Natural killer cell (primary cell): ENCODE results near the gene RSBN1L. TPM values are rescaled to one million over a fixed set of nuclear protein-coding genes. Genes with fewer than 3 reads are reported as not detected.

Experiments used
- ATAC-seq, 3 donors: fragments of 150-1000 bp in 2 of 3; fragments of 200-7000 bp in 1 of 3; cut with Tn5 transposase; 1 replicate in 1 of 3; 2 replicates in 2 of 3; pipeline ENCODE4 v1.10.0; 2021; ENCODE audit warnings: mild to moderate bottlenecking in 2 of 3, moderate library complexity in 2 of 3
- DNase-seq, 2 donors: peaks; one replicate each; pipeline versions ENCODE4 v3.0.0 to v3.0.0-alpha.2; 2013 to 2021; ENCODE audit warnings: mixed read lengths in 1 of 2
- H3K27ac ChIP-seq: one replicate; pipeline ENCODE4 v1.5.1; 2013; ENCODE audit warnings: mild to moderate bottlenecking, low read length
- H3K27me3 ChIP-seq: one replicate; pipeline ENCODE4 v1.6.1; 2013; ENCODE audit warnings: low read length; ENCODE audit not compliant: control insufficient read depth, insufficient read depth
- H3K36me3 ChIP-seq: one replicate; pipeline ENCODE4 v1.6.1; 2013; ENCODE audit warnings: low read length; ENCODE audit not compliant: control insufficient read depth, insufficient read depth
- H3K4me1 ChIP-seq: one replicate; pipeline ENCODE4 v1.6.1; 2013; ENCODE audit warnings: low read length; ENCODE audit not compliant: control insufficient read depth, insufficient read depth
- H3K4me3 ChIP-seq: one replicate; pipeline ENCODE4 v1.5.1; 2013; ENCODE audit warnings: low read length
- H3K9me3 ChIP-seq: one replicate; pipeline ENCODE4 v1.6.1; 2013; ENCODE audit warnings: low read length; ENCODE audit not compliant: control insufficient read depth, insufficient read depth
- H3K27ac Mint-ChIP-seq, 2 donors: one replicate each; pipeline ENCODE4 v1.8.0; 2022; ENCODE audit warnings: mild to moderate bottlenecking in 2 of 2, mixed read lengths in 2 of 2, moderate library complexity in 1 of 2
- H3K27me3 Mint-ChIP-seq, 2 donors: one replicate each; pipeline ENCODE4 v1.8.0; 2022; ENCODE audit warnings: low read depth in 2 of 2, mixed read lengths in 2 of 2
- H3K36me3 Mint-ChIP-seq: one replicate; pipeline ENCODE4 v1.8.0; 2022; ENCODE audit warnings: mixed read lengths
- H3K4me1 Mint-ChIP-seq, 2 donors: one replicate each; pipeline ENCODE4 v1.8.0; 2022; ENCODE audit warnings: mixed read lengths in 2 of 2
- H3K4me3 Mint-ChIP-seq: one replicate; pipeline ENCODE4 v1.8.0; 2022; ENCODE audit warnings: mild to moderate bottlenecking, moderate library complexity, mixed read lengths
- H3K9me3 Mint-ChIP-seq, 2 donors: one replicate each; pipeline ENCODE4 v1.8.0; 2022; ENCODE audit warnings: mixed read lengths in 2 of 2
- CTCF ChIP-seq: fragments of 200-600 bp; IDR thresholded peaks from one replicate; pipeline ENCODE4 v1.8.0; 2022; ENCODE audit warnings: antibody characterized with exemption
- WGBS: methylation state at CpG from one replicate; pipeline ENCODE4 v1.1.7; 2013; ENCODE audit warnings: missing lambda C conversion rate; ENCODE audit not compliant: insufficient coverage; 5-methylcytosine and 5-hydroxymethylcytosine counted together
- intact Hi-C: fragments of 100-400 bp; cut with micrococcal nuclease; formaldehyde crosslinking; loops from one replicate; pipeline ENCODE4 v1.14.2; 2022
- total RNA-seq, 4 donors: library from RNA; stranded (reverse); fragments of 120-200 nt in 1 of 4; gene quantifications; one replicate each; pipeline versions ENCODE4 v1.2.3 to v1.2.4, GENCODE V29; 2013 to 2022

RSBN1L gene
- total RNA-seq, 3 donors from 2014 or later (not counting 1 experiment from before 2014, with no cell fraction given) = 23.9 to 34.4 (median 33.4) TPM

- Histone ChIP-seq H3K9me3 (no peaks in the 10 kb centered on the region), H3K36me3 (peaks cover 42% of the 10 kb centered on the region), H3K4me3 (no peak overlapping the region), H3K27me3 (no peaks in the 10 kb centered on the region), H3K27ac (no peak overlapping the region), H3K4me1 (no peaks in the 10 kb centered on the region)
- no peak for DNase-seq
- Mint-ChIP-seq H3K27me3 (no peaks in the 10 kb centered on the region), H3K4me3 (no peak overlapping the region), H3K9me3 (no peaks in the 10 kb centered on the region), H3K4me1 (peaks cover 18 to 26% of the 10 kb centered on the region in 2 donors), H3K27ac (no peak overlapping the region), H3K36me3 (no peaks in the 10 kb centered on the region)
- ATAC-seq = no peak
- TF ChIP-seq CTCF = no peak
- WGBS = 91% methylated on average over 8 of the region's 8 CpGs
- intact Hi-C loops = no loop called here
These were observed 74.1 kb downstream of the RSBN1L start for GRCh38 chr7:77770316-77770715.

- TF ChIP-seq CTCF = no peak
- intact Hi-C loops = no loop called here
- Histone ChIP-seq H3K27me3 (no peaks in the 10 kb centered on the region), H3K4me3 (no peak overlapping the region), H3K9me3 (no peaks in the 10 kb centered on the region), H3K36me3 (peaks cover 39% of the 10 kb centered on the region), H3K27ac (no peak overlapping the region), H3K4me1 (no peaks in the 10 kb centered on the region)
- Mint-ChIP-seq H3K4me1 (peaks cover 16 to 18% of the 10 kb centered on the region in 2 donors), H3K27me3 (no peaks in the 10 kb centered on the region), H3K36me3 (peaks cover 4% of the 10 kb centered on the region), H3K9me3 (no peaks in the 10 kb centered on the region), H3K4me3 (peak overlapping the region; percentile 10), H3K27ac (peak overlapping the region; percentile 70 to 71)
- DNase-seq = no peak
- ATAC-seq = peak; percentile 60 to 78 (median 67)
These were observed 75.6 kb downstream of the RSBN1L start for GRCh38 chr7:77771901-77772300.

GRCh38 chr7:77778535-77778934 lies 82.3 kb downstream of the RSBN1L start:
- Histone ChIP-seq H3K27ac (no peak overlapping the region), H3K36me3 (peaks cover 52% of the 10 kb centered on the region), H3K27me3 (no peaks in the 10 kb centered on the region), H3K9me3 (no peaks in the 10 kb centered on the region), H3K4me1 (no peaks in the 10 kb centered on the region), H3K4me3 (no peak overlapping the region)
- Mint-ChIP-seq H3K4me1 (peaks cover 5 to 12% of the 10 kb centered on the region in 2 donors), H3K36me3 (peaks cover 8% of the 10 kb centered on the region), H3K4me3 (no peak overlapping the region), H3K27me3 (no peaks in the 10 kb centered on the region), H3K9me3 (no peaks in the 10 kb centered on the region), H3K27ac (peak overlapping the region in 1 of 2 donors; percentile 58)
- no peak for TF ChIP-seq CTCF
- intact Hi-C loops = no loop called here
- ATAC-seq = no peak
- whole genome bisulfite sequencing = 100% methylated on average over 2 of the region's 2 CpGs
- no peak for DNase-seq

GRCh38 chr7:77782383-77782782 lies 86.1 kb downstream of the RSBN1L start:
- DNase-seq (no peak), ATAC-seq (no peak)
- H3K27me3 ChIP-seq = no peaks in the 10 kb centered on the region
- Mint-ChIP-seq H3K4me1 (peaks cover 5 to 15% of the 10 kb centered on the region in 2 donors), H3K27ac (no peak overlapping the region), H3K4me3 (no peak overlapping the region), H3K9me3 (no peaks in the 10 kb centered on the region), H3K36me3 (peaks cover 9% of the 10 kb centered on the region), H3K27me3 (no peaks in the 10 kb centered on the region)
- peaks cover 41% of the 10 kb centered on the region for H3K36me3 ChIP-seq
- H3K4me3 ChIP-seq = no peak overlapping the region
- no peaks in the 10 kb centered on the region for H3K9me3 ChIP-seq
- WGBS = 100% methylated on average over 2 of the region's 4 CpGs
- TF ChIP-seq CTCF = no peak
- intact Hi-C loops = no loop called here
- H3K4me1 ChIP-seq = no peaks in the 10 kb centered on the region
- no peak overlapping the region for H3K27ac ChIP-seq
